ENCODE results near the gene MRPS24.

MRPS24 gene

DNA sequence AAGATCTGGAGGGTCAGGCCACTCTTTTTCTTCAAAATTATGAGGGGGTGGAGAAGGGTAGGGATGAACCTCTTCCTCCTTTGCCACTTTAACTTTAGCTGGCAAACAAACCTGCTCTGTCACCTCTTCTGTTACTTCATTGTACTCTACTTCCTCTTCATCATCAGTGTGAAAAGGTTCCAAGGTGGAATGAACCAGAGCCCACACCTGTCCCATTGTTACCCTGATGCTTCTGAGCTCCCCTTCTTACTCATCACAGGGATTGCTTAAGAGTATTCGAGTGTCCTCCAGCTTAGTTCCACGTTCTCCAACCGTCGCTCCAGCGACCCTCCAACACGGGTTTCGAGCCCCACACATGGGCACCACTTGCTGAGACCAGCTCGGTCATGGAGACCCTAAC is 5.2 kb downstream of the MRPS24 start:
- no peaks in the 10 kb centered on the region for H4K20me1 ChIP-seq (ENCODE audit: insufficient read depth, low read length)
- H3K4me1 ChIP-seq (ENCODE audit: low read length): peaks cover 8% of the 10 kb centered on the region
- H3K36me3 ChIP-seq (replicated peaks; ENCODE audit: low read depth, low read length): peaks cover 22% of the 10 kb centered on the region
- no peaks in the 10 kb centered on the region for H3K9me3 ChIP-seq (ENCODE audit: insufficient read depth, low read length)
- no peaks in the 10 kb centered on the region for H3K27me3 ChIP-seq (ENCODE audit: low read depth, low read length)
- H3K79me2 ChIP-seq (ENCODE audit: low read length): peaks cover 9% of the 10 kb centered on the region
- H3K4me3 ChIP-seq (ENCODE audit: low read length): no peak overlapping the region
- TF ChIP-seq, protein P1, sequence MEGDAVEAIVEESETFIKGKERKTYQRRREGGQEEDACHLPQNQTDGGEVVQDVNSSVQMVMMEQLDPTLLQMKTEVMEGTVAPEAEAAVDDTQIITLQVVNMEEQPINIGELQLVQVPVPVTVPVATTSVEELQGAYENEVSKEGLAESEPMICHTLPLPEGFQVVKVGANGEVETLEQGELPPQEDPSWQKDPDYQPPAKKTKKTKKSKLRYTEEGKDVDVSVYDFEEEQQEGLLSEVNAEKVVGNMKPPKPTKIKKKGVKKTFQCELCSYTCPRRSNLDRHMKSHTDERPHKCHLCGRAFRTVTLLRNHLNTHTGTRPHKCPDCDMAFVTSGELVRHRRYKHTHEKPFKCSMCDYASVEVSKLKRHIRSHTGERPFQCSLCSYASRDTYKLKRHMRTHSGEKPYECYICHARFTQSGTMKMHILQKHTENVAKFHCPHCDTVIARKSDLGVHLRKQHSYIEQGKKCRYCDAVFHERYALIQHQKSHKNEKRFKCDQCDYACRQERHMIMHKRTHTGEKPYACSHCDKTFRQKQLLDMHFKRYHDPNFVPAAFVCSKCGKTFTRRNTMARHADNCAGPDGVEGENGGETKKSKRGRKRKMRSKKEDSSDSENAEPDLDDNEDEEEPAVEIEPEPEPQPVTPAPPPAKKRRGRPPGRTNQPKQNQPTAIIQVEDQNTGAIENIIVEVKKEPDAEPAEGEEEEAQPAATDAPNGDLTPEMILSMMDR (IDR thresholded peaks at IDR 0.05; ENCODE audit: low read depth, low read length): no peak
- TF ChIP-seq EZH2phosphoT487 (IDR thresholded peaks at IDR 0.05; ENCODE audit: low read depth): no peak
- no peak overlapping the region for H3K27ac ChIP-seq (ENCODE audit: low read length)
- no peak overlapping the region for H2AFZ ChIP-seq (ENCODE audit: low read depth, low read length)
- no peak overlapping the region for H3K4me2 ChIP-seq (ENCODE audit: low read length)
- no peak overlapping the region for H3K9ac ChIP-seq (ENCODE audit: low read length)

DNA sequence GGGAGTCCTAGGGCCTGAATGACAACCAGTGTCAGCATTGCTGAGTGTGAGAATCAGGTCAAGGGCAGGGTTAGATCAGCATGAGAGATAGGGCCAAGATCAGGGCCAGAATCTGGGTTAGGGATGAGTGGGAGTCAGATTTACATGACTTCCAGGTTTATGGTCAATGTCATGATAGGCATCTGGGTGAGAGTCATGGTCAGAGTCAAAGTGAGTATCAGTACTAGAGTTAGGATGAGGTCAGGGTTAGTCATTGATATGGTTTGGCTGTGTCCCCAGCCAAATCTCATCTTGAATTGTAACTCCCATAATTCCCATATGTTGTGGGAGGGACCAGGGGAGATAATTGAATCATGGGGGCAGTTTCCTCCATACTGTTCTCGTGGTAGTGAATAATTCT is 12.3 kb downstream of the MRPS24 start:
- Histone ChIP-seq H3K36me3 (replicated peaks; ENCODE audit: low read depth, low read length) (no peaks in the 10 kb centered on the region), H3K4me2 (ENCODE audit: low read length) (no peak overlapping the region), H2AFZ (ENCODE audit: low read depth, low read length) (no peak overlapping the region), H3K9ac (ENCODE audit: low read length) (no peak overlapping the region), H3K79me2 (ENCODE audit: low read length) (no peaks in the 10 kb centered on the region), H3K4me1 (ENCODE audit: low read length) (no peaks in the 10 kb centered on the region), H3K27me3 (ENCODE audit: low read depth, low read length) (no peaks in the 10 kb centered on the region), H3K27ac (ENCODE audit: low read length) (no peak overlapping the region), H3K4me3 (ENCODE audit: low read length) (no peak overlapping the region), H4K20me1 (ENCODE audit: insufficient read depth, low read length) (no peaks in the 10 kb centered on the region), H3K9me3 (ENCODE audit: insufficient read depth, low read length) (no peaks in the 10 kb centered on the region)
- TF ChIP-seq, protein P1 (IDR thresholded peaks at IDR 0.05; ENCODE audit: low read depth, low read length): no peak
- no peak for TF ChIP-seq EZH2phosphoT487 (IDR thresholded peaks at IDR 0.05; ENCODE audit: low read depth)

DNA sequence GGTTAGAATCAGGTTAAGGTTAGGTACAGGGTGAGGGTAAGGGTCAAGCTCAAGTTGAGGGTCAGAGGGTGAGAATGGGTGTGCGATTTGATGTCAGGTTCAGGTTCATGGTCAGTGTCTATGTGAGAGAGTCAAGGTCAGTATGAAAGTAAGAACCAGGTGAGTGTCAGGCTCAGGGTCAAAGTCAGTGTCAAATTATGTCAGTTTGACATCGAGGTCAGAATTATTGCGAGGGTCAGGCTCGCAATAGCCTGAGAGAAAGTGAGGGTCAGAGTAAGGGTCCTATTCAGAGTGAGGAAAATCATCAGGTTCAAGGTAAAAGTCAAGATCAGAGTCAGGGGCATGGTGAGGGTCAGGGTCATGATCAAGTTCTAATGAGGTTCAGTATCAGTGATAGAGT is 13.0 kb downstream of the MRPS24 start:
- Histone ChIP-seq H3K27ac (ENCODE audit: low read length) (no peak overlapping the region), H3K36me3 (replicated peaks; ENCODE audit: low read depth, low read length) (no peaks in the 10 kb centered on the region), H3K79me2 (ENCODE audit: low read length) (no peaks in the 10 kb centered on the region), H4K20me1 (ENCODE audit: insufficient read depth, low read length) (no peaks in the 10 kb centered on the region), H3K4me2 (ENCODE audit: low read length) (no peak overlapping the region), H3K4me3 (ENCODE audit: low read length) (no peak overlapping the region), H2AFZ (ENCODE audit: low read depth, low read length) (no peak overlapping the region), H3K27me3 (ENCODE audit: low read depth, low read length) (no peaks in the 10 kb centered on the region), H3K4me1 (ENCODE audit: low read length) (no peaks in the 10 kb centered on the region), H3K9me3 (ENCODE audit: insufficient read depth, low read length) (no peaks in the 10 kb centered on the region), H3K9ac (ENCODE audit: low read length) (no peak overlapping the region)
- no peak for TF ChIP-seq EZH2phosphoT487 (IDR thresholded peaks at IDR 0.05; ENCODE audit: low read depth)
- TF ChIP-seq, protein P1 (IDR thresholded peaks at IDR 0.05; ENCODE audit: low read depth, low read length): no peak

DNA sequence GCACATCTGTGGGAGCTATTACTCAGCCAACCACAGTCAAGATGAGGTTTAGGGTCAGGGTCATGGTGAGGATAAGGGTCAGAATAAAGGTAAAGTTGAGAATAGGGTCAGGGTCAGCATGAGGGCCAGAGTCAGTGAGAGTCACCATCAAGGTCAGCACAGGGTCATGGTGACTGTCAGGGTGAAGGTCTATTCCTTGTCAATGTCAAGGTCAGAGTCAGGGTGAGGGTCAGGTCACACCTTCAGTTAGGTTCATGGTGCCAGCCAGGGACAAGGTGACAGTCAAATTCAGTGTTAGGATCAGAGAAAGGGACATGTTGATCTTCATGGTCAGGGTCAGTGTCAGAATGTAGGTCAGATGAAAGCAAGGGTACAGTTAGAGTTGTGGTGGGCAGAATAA is 14.1 kb downstream of the MRPS24 start:
- Histone ChIP-seq H3K9ac (ENCODE audit: low read length) (no peak overlapping the region), H3K79me2 (ENCODE audit: low read length) (no peaks in the 10 kb centered on the region), H3K27ac (ENCODE audit: low read length) (no peak overlapping the region), H3K9me3 (ENCODE audit: insufficient read depth, low read length) (no peaks in the 10 kb centered on the region), H4K20me1 (ENCODE audit: insufficient read depth, low read length) (no peaks in the 10 kb centered on the region), H2AFZ (ENCODE audit: low read depth, low read length) (no peak overlapping the region), H3K4me3 (ENCODE audit: low read length) (no peak overlapping the region), H3K27me3 (ENCODE audit: low read depth, low read length) (no peaks in the 10 kb centered on the region), H3K4me2 (ENCODE audit: low read length) (no peak overlapping the region), H3K4me1 (ENCODE audit: low read length) (no peaks in the 10 kb centered on the region), H3K36me3 (replicated peaks; ENCODE audit: low read depth, low read length) (no peaks in the 10 kb centered on the region)
- no peak for TF ChIP-seq EZH2phosphoT487 (IDR thresholded peaks at IDR 0.05; ENCODE audit: low read depth)
- TF ChIP-seq, protein P1 (IDR thresholded peaks at IDR 0.05; ENCODE audit: low read depth, low read length): no peak
